ENCODE results near the gene RPL13A.
A peak's percentile ranks its signal among the peaks of the same experiment; 100 is the strongest.

The RPL13A gene

GRCh38 chr19:49507803-49508494 is 20.5 kb downstream of the RPL13A start:
- no peak for DNase-seq (ENCODE audit: low spot score)

GRCh38 chr19:49512970-49513745 is 25.8 kb downstream of the RPL13A start:
- no peak for DNase-seq (ENCODE audit: low spot score)

- no peak for DNase-seq (ENCODE audit: low spot score)
These were observed 26.3 kb downstream of the RPL13A start for GRCh38 chr19:49513746-49514118.

DNA sequence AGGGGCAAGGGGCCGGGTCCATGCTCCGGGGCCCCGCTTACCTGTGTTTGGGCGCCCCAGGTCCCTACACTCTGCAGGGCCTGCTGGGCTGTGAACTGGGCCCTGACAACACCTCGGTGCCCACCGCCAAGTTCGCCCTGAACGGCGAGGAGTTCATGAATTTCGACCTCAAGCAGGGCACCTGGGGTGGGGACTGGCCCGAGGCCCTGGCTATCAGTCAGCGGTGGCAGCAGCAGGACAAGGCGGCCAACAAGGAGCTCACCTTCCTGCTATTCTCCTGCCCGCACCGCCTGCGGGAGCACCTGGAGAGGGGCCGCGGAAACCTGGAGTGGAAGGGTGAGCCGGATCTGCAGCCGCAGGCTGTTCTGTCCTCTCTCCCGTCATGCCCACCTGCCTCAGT is 26.7 kb downstream of the RPL13A start:
- DNase-seq (ENCODE audit: low spot score), result no peak

GRCh38 chr19:49515767-49516166 is 28.4 kb downstream of the RPL13A start:
- DNase-seq (ENCODE audit: low spot score), result no peak

- DNase-seq (ENCODE audit: low spot score), result no peak
These were observed 30.6 kb downstream of the RPL13A start for GRCh38 chr19:49518033-49518432.

DNA sequence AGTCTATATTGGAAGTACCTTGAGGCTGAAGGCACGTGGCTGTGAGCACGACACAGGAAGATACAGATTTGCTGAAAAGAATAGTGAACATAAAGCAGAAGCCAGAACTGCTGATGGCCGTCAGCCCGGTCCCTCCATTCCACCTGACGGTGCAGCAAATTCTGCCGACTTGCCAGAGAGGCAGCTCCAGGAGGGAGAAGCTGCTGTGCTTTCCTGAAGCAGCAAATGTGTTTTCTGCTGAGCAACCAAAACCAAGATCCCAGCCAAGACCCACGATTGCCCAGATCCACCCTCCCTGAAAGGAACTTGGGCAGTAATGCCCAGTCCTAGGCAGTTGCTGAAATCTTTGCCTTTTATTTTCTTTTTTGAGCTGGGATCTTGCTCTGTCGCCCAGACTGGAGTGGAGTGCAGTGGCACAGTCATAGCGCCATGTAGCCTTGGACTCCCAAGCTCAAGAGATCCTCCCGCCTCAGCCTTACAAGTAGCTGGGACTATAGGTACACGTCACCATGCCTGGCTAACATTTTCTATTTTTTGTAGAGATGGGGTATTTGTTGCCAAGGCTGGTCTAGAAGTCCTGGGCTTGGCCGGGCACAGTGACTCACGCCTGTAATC is 33.4 kb downstream of the RPL13A start:
- DNase-seq (ENCODE audit: low spot score), result no peak

DNA sequence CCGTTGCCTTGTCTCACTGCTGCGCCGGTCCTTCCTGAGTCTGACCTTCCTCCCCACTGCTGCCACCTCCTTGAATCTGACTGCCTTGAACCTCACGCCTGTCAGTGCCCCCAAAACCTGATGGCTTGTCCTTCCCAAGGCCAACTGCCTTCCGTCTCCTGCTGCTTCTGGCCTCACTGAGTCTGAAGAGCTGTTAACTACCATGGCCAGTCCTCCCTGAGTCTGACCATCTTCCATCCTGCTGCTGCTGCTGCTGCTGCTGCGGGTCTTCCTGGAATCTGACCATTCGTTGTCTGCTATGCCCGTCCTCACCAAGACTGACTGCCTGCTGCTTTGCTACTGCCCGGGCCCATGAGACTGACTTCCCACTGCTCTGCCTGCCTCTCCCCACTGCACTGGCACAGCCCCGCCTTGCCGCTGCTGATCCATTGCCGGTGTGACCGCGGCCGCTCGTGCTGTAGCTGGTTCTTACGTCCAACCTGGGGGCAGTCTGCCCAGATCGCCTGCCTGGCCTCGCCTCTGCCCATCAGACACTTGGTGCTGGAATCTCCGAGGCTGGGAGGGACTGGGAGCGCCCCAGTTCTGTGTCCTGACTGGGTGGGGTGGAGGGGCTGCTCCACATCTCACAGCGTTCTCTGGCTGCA is 37.5 kb downstream of the RPL13A start:
- no peak for DNase-seq (ENCODE audit: low spot score)

DNA sequence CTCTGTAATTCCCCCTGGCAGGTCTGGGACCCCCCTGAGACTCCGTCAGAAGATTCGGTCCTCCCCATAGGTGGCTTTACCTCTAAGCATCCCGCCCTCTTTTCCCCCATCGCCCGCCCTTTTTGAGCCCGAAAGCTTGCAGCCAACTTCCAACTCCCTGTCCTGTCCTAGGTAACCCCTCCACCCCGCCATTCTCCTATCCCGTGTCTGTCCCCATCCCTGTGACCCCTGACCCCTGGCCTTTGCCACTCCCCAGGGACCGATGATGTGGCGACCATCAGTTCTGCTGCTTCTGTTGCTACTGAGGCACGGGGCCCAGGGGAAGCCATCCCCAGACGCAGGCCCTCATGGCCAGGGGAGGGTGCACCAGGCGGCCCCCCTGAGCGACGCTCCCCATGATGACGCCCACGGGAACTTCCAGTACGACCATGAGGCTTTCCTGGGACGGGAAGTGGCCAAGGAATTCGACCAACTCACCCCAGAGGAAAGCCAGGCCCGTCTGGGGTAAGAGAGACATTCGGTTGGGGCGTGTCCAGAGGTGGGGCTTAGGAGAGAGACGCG is 40.9 kb downstream of the RPL13A start:
- no peak for DNase-seq (ENCODE audit: low spot score)

DNA sequence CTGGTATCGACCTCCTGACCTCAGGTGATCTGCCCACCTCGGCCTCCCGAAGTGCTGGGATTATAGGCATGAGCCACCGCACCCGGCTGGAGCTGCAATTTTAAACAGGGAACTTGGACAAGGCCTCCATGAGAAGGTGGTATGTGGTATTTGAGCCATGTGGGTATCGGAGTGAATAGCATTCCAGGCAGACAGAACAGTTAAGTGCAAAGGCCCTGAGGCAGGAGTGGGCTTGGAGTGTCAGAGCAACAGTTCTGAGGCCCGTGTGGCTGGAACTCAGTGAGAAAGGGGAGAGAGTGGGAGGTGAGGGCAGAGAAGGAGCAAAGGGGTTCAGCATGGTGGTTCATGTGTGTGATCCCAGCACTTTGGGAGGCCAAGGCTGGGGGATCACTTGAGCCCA is 43.3 kb downstream of the RPL13A start:
- DNase-seq (ENCODE audit: low spot score), result no peak

GRCh38 chr19:49533551-49534488 is 46.4 kb downstream of the RPL13A start:
- peak; percentile 87 for DNase-seq (ENCODE audit: low spot score)

- DNase-seq (ENCODE audit: low spot score), result no peak
These were observed 47.4 kb downstream of the RPL13A start for GRCh38 chr19:49534632-49535385.

- no peak for DNase-seq (ENCODE audit: low spot score)
These were observed 49.6 kb downstream of the RPL13A start for GRCh38 chr19:49536921-49537462.

GRCh38 chr19:49538643-49539042 is 51.2 kb downstream of the RPL13A start:
- no peak for DNase-seq (ENCODE audit: low spot score)

DNA sequence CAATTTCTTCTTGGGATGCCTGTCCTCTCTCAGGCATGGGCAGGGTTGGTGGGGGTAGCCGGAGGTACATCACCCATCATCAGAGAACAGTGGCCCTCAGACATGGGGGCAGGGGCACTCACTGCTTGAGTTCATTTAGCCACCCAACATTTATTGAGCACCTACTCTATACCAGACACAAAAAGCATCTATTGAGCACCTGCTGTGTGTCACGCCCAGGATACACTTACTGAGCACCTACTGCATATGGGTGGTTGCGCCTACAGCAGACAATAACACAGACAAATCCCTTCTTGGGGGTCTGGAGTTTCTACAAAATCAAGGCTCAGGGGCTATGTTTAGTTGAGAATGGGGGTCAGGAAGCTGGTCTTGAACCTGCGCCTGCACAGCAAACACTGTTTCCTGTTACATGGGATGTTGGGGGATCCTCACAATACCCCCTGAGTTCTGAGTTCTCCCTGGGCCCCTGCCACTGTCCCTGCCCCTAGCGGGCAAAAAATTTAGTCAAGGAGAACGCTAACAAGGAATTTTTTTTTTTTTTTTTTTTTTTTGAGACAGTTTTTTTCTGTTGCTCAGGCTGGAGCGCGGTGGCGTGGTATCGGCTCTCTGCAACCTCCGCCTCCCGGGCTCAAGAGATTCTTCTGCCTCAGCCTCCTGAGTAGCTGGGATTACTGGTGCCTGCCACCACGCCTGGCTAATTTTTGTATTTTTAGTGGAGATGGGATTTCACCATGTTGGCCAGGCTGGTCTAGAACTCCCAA is 52.0 kb downstream of the RPL13A start:
- DNase-seq (ENCODE audit: low spot score), result no peak
